ENCODE measurements around the gene CPAMD8. TPM values are rescaled to one million over a fixed set of nuclear protein-coding genes. Genes with fewer than 3 reads are reported as not detected.

The CPAMD8 gene
- total and polyA plus RNA-seq, 9 of the 15 experiments (the other 6 are each of a cell fraction or from before 2014, with no cell fraction given), result 0.20 to 2.1 (median 1.3) TPM

DNA sequence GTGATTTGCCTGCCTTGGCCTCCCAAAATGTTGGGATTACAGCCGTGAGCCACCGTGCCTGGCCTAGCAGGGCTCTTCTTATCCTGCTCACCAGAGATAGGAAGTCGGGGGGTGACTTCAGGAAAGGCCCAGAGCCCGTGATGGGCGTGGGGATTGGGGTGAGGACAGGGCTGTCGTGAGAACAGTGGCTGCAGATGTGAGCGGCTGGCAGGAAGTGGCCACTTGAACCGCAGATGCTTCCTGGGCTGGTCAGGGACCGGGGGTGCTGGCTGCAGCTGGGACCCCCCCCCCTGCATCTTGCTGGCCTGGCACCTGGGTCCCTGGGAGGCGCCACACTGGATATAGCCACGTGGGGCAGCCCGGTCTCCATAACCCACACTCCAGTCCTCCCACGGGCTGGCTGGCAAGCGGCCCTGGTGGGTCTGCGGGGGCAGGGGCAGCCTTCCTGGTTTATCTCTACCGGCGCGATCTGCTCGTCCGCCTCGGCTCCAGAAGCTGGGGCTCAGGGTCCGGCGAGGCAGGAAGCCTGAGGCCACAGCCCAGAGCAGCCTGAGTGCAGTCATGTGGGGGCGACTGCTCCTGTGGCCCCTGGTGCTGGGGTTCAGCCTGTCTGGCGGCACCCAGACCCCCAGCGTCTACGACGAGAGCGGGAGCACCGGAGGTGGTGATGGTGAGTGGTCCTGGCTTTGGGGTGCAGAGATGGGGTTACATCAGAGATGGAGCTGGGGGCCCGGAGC is 137.8 kb downstream of the CPAMD8 start, which contains the start of gene F2RL3 (continued):
- TF ChIP-seq, protein P1, sequence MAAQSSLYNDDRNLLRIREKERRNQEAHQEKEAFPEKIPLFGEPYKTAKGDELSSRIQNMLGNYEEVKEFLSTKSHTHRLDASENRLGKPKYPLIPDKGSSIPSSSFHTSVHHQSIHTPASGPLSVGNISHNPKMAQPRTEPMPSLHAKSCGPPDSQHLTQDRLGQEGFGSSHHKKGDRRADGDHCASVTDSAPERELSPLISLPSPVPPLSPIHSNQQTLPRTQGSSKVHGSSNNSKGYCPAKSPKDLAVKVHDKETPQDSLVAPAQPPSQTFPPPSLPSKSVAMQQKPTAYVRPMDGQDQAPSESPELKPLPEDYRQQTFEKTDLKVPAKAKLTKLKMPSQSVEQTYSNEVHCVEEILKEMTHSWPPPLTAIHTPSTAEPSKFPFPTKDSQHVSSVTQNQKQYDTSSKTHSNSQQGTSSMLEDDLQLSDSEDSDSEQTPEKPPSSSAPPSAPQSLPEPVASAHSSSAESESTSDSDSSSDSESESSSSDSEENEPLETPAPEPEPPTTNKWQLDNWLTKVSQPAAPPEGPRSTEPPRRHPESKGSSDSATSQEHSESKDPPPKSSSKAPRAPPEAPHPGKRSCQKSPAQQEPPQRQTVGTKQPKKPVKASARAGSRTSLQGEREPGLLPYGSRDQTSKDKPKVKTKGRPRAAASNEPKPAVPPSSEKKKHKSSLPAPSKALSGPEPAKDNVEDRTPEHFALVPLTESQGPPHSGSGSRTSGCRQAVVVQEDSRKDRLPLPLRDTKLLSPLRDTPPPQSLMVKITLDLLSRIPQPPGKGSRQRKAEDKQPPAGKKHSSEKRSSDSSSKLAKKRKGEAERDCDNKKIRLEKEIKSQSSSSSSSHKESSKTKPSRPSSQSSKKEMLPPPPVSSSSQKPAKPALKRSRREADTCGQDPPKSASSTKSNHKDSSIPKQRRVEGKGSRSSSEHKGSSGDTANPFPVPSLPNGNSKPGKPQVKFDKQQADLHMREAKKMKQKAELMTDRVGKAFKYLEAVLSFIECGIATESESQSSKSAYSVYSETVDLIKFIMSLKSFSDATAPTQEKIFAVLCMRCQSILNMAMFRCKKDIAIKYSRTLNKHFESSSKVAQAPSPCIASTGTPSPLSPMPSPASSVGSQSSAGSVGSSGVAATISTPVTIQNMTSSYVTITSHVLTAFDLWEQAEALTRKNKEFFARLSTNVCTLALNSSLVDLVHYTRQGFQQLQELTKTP (IDR thresholded peaks at IDR 0.05; ENCODE audit: low read depth in 1 of 2, partially characterized antibody in 2 of 2), result peak in 1 of 2 experiments; percentile 15
- TF ChIP-seq NR1H2 (CRISPR knock-in tag; IDR thresholded peaks at IDR 0.05), result no peak
- TF ChIP-seq, protein P2, sequence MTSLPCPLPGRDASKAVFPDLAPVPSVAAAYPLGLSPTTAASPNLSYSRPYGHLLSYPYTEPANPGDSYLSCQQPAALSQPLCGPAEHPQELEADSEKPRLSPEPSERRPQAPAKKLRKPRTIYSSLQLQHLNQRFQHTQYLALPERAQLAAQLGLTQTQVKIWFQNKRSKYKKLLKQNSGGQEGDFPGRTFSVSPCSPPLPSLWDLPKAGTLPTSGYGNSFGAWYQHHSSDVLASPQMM (CRISPR knock-in tag; IDR thresholded peaks at IDR 0.05), result no peak
- TF ChIP-seq, protein P3, sequence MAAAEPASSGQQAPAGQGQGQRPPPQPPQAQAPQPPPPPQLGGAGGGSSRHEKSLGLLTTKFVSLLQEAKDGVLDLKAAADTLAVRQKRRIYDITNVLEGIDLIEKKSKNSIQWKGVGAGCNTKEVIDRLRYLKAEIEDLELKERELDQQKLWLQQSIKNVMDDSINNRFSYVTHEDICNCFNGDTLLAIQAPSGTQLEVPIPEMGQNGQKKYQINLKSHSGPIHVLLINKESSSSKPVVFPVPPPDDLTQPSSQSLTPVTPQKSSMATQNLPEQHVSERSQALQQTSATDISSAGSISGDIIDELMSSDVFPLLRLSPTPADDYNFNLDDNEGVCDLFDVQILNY (CRISPR knock-in tag; IDR thresholded peaks at IDR 0.05), result no peak
- no peak for TF ChIP-seq ELF4 (CRISPR knock-in tag; IDR thresholded peaks at IDR 0.05)
- TF ChIP-seq GTF2E2 (tag; IDR thresholded peaks at IDR 0.05), result 0 out of 2 replicates have a peak, but pooled peaks have one; percentile 54
- TF ChIP-seq FOXJ3 (CRISPR knock-in tag; IDR thresholded peaks at IDR 0.05), result no peak
- TF ChIP-seq BRF1 (IDR thresholded peaks at IDR 0.05; ENCODE audit: borderline replicate concordance, extremely low read depth, insufficient read length), result no peak
- TF ChIP-seq, protein P4, sequence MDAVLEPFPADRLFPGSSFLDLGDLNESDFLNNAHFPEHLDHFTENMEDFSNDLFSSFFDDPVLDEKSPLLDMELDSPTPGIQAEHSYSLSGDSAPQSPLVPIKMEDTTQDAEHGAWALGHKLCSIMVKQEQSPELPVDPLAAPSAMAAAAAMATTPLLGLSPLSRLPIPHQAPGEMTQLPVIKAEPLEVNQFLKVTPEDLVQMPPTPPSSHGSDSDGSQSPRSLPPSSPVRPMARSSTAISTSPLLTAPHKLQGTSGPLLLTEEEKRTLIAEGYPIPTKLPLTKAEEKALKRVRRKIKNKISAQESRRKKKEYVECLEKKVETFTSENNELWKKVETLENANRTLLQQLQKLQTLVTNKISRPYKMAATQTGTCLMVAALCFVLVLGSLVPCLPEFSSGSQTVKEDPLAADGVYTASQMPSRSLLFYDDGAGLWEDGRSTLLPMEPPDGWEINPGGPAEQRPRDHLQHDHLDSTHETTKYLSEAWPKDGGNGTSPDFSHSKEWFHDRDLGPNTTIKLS (IDR thresholded peaks at IDR 0.05; ENCODE audit: borderline replicate concordance, low read depth), result no peak
- no peak for TF ChIP-seq SIN3B (IDR thresholded peaks at IDR 0.05; ENCODE audit: low read depth)
- TF ChIP-seq HMG20A (CRISPR knock-in tag; conservative IDR thresholded peaks at IDR 0.05), result no peak
- TF ChIP-seq SMARCA5 (IDR thresholded peaks at IDR 0.05), result no peak
- no peak for TF ChIP-seq THRAP3 (IDR thresholded peaks at IDR 0.05; ENCODE audit: borderline replicate concordance)
- no peak for TF ChIP-seq ZNF586 (CRISPR knock-in tag; conservative IDR thresholded peaks at IDR 0.05)
- TF ChIP-seq NFIX (CRISPR knock-in tag; IDR thresholded peaks at IDR 0.05; ENCODE audit: low read depth), result no peak
- no peak for TF ChIP-seq TCFL5 (CRISPR knock-in tag; conservative IDR thresholded peaks at IDR 0.05)
- no peak for TF ChIP-seq POU5F1 (IDR thresholded peaks at IDR 0.05; ENCODE audit: borderline replicate concordance, low read depth, low read length, partially characterized antibody)
- no peak for TF ChIP-seq RBM15 (IDR thresholded peaks at IDR 0.05; ENCODE audit: insufficient read depth, low read length)
- peak; percentile 78 for TF ChIP-seq ARID1B (IDR thresholded peaks at IDR 0.05)
- no peak for TF ChIP-seq FOXJ2 (tag; IDR thresholded peaks at IDR 0.05)
